HEK293 (cell line): Measurements from ENCODE around the gene SYNPO.

ENCODE experiments used
- CTCF ChIA-PET: fragments of 350-600 bp; formaldehyde crosslinking; extraction: SDS; loops from one replicate; lab custom pipeline; 2021; ENCODE audit warnings: antibody characterized with exemption; lab: Yijun Ruan, JAX
- POLR2A ChIA-PET: fragments of 300-600 bp; formaldehyde crosslinking; extraction: SDS; loops from one replicate; lab custom pipeline; 2020; ENCODE audit warnings: antibody characterized with exemption, inconsistent platforms; lab: Yijun Ruan, JAX
- H3K27ac ChIP-seq: fragments of 200-500 bp; sonication (Bioruptor generic); 2 replicates; pipeline ENCODE4 v1.5.1; 2014; ENCODE audit warnings: low read depth, low read length, control low read depth, inconsistent platforms; ENCODE audit errors: extremely low read depth
- H3K36me3 ChIP-seq, 2 experiments: fragments of 200-500 bp in 1 of 2; sonication (Bioruptor generic) in 1 of 2; 1 replicate in 1 of 2; 2 replicates in 1 of 2; pipeline ENCODE4 v1.5.1; 2014 to 2017; ENCODE audit warnings: inconsistent platforms in 2 of 2, low read length in 2 of 2; ENCODE audit not compliant: control insufficient read depth in 2 of 2, insufficient read depth in 1 of 2
- H3K4me1 ChIP-seq: fragments of 200-500 bp; sonication (Bioruptor generic); 2 replicates; pipeline ENCODE4 v1.5.1; 2014; ENCODE audit warnings: mild to moderate bottlenecking, low read length, inconsistent platforms; ENCODE audit not compliant: control insufficient read depth, insufficient read depth
- H3K4me3 ChIP-seq: 2 replicates; pipeline ENCODE4 v1.5.1; 2011; ENCODE audit warnings: low read depth, mild to moderate bottlenecking, control low read depth, low read length, moderate library complexity
- H3K9me3 ChIP-seq: fragments of 200-500 bp; sonication (Bioruptor generic); 2 replicates; pipeline ENCODE4 v1.5.1; 2014; ENCODE audit warnings: low read depth, low read length, inconsistent platforms; ENCODE audit not compliant: control insufficient read depth, insufficient read depth
- GLI2 ChIP-seq: fragments of 450-650 bp; formaldehyde crosslinking; IDR thresholded peaks from 2 replicates; pipeline ENCODE4; 2017; ENCODE audit warnings: missing biosample characterization, missing genetic modification characterization, low read depth, borderline replicate concordance
- GLI4 ChIP-seq: fragments of 450-650 bp; formaldehyde crosslinking; IDR thresholded peaks from 2 replicates; pipeline ENCODE4 v1.5.1; 2016; ENCODE audit warnings: missing biosample characterization, missing genetic modification characterization
- KLF10 ChIP-seq: fragments of 450-650 bp; IDR thresholded peaks from 2 replicates; pipeline ENCODE4 v1.5.1; 2018; ENCODE audit warnings: missing biosample characterization, mild to moderate bottlenecking, missing genetic modification characterization
- SETDB1 ChIP-seq: IDR thresholded peaks from one replicate; pipeline ENCODE4 v1.6.1; 2017; ENCODE audit warnings: mild to moderate bottlenecking, low read length, moderate library complexity, mixed read lengths; ENCODE audit not compliant: insufficient read length
- TCF7L2 ChIP-seq: IDR thresholded peaks from 2 replicates; pipeline ENCODE4 v1.6.1; 2011; ENCODE audit warnings: low read depth, mild to moderate bottlenecking, inconsistent platforms, low read length, moderate library complexity, borderline replicate concordance
- ZFP41 ChIP-seq: fragments of 450-650 bp; formaldehyde crosslinking; IDR thresholded peaks from 2 replicates; pipeline ENCODE4 v1.5.1; 2016; ENCODE audit warnings: missing biosample characterization, missing genetic modification characterization, borderline replicate concordance
- ZNF112 ChIP-seq: fragments of 450-650 bp; formaldehyde crosslinking; IDR thresholded peaks from 2 replicates; pipeline ENCODE4 v1.5.0; 2017; ENCODE audit warnings: missing biosample characterization, missing genetic modification characterization
- ZNF138 ChIP-seq: fragments of 450-650 bp; formaldehyde crosslinking; IDR thresholded peaks from 2 replicates; pipeline ENCODE4 v1.5.1; 2016; ENCODE audit warnings: missing biosample characterization, missing genetic modification characterization, borderline replicate concordance
- ZNF2 ChIP-seq: fragments of 450-650 bp; formaldehyde crosslinking; IDR thresholded peaks from 2 replicates; pipeline ENCODE4 v1.5.1; 2016; ENCODE audit warnings: missing biosample characterization, missing genetic modification characterization
- ZNF214 ChIP-seq: fragments of 450-650 bp; formaldehyde crosslinking; IDR thresholded peaks from 2 replicates; pipeline ENCODE4 v1.5.1; 2017; ENCODE audit warnings: missing biosample characterization, mild to moderate bottlenecking, missing genetic modification characterization, borderline replicate concordance
- ZNF23 ChIP-seq: fragments of 450-650 bp; formaldehyde crosslinking; IDR thresholded peaks from 2 replicates; pipeline ENCODE4 v1.5.1; 2016; ENCODE audit warnings: missing biosample characterization, missing genetic modification characterization, borderline replicate concordance
- ZNF324 ChIP-seq: fragments of 450-650 bp; formaldehyde crosslinking; IDR thresholded peaks from 2 replicates; pipeline ENCODE4 v1.5.1; 2016; ENCODE audit warnings: missing biosample characterization, missing genetic modification characterization
- ZNF341 ChIP-seq: fragments of 450-650 bp; formaldehyde crosslinking; IDR thresholded peaks from 2 replicates; pipeline ENCODE4; 2016; ENCODE audit warnings: low read depth, missing biosample characterization, missing genetic modification characterization
- ZNF391 ChIP-seq: fragments of 450-650 bp; formaldehyde crosslinking; IDR thresholded peaks from 2 replicates; pipeline ENCODE4 v1.5.1; 2016; ENCODE audit warnings: low read depth, missing biosample characterization, missing genetic modification characterization, borderline replicate concordance
- ZNF560 ChIP-seq: fragments of 450-650 bp; formaldehyde crosslinking; IDR thresholded peaks from 2 replicates; pipeline ENCODE4 v1.5.1; 2017; ENCODE audit warnings: missing biosample characterization, missing genetic modification characterization, borderline replicate concordance
- ZNF664 ChIP-seq: fragments of 450-650 bp; formaldehyde crosslinking; IDR thresholded peaks from 2 replicates; pipeline ENCODE4 v1.5.1; 2016; ENCODE audit warnings: missing biosample characterization, missing genetic modification characterization
- ZNF76 ChIP-seq: fragments of 450-650 bp; formaldehyde crosslinking; IDR thresholded peaks from 2 replicates; pipeline ENCODE4; 2016; ENCODE audit warnings: low read depth, missing biosample characterization, missing genetic modification characterization, borderline replicate concordance
- ZNF768 ChIP-seq: fragments of 450-650 bp; formaldehyde crosslinking; IDR thresholded peaks from 2 replicates; pipeline ENCODE4 v1.5.1; 2018; ENCODE audit warnings: missing biosample characterization, mild to moderate bottlenecking, missing genetic modification characterization
- ZNF777 ChIP-seq: fragments of 450-650 bp; formaldehyde crosslinking; IDR thresholded peaks from 2 replicates; pipeline ENCODE4 v1.5.1; 2017; ENCODE audit warnings: missing biosample characterization, missing genetic modification characterization, borderline replicate concordance
- ZNF792 ChIP-seq: fragments of 450-650 bp; formaldehyde crosslinking; IDR thresholded peaks from 2 replicates; pipeline ENCODE4 v1.5.1; 2016; ENCODE audit warnings: missing biosample characterization, missing genetic modification characterization
- TF ChIP-seq, protein P1 (sequence below): fragments of 450-650 bp; formaldehyde crosslinking; IDR thresholded peaks from 2 replicates; pipeline ENCODE4 v1.5.1; 2016; ENCODE audit warnings: missing biosample characterization, missing genetic modification characterization, borderline replicate concordance
- TF ChIP-seq, protein P2 (sequence below): fragments of 450-650 bp; formaldehyde crosslinking; IDR thresholded peaks from 2 replicates; pipeline ENCODE4 v1.5.1; 2016; ENCODE audit warnings: missing biosample characterization, missing genetic modification characterization
- TF ChIP-seq, protein P3 (sequence below): fragments of 450-650 bp; IDR thresholded peaks from 2 replicates; pipeline ENCODE4 v1.5.1; 2018; ENCODE audit warnings: missing biosample characterization, mild to moderate bottlenecking, missing genetic modification characterization
- TF ChIP-seq, protein P4 (sequence below): fragments of 450-650 bp; formaldehyde crosslinking; IDR thresholded peaks from 2 replicates; pipeline ENCODE4 v1.5.1; 2016; ENCODE audit warnings: missing biosample characterization, missing genetic modification characterization

Gene SYNPO

DNA sequence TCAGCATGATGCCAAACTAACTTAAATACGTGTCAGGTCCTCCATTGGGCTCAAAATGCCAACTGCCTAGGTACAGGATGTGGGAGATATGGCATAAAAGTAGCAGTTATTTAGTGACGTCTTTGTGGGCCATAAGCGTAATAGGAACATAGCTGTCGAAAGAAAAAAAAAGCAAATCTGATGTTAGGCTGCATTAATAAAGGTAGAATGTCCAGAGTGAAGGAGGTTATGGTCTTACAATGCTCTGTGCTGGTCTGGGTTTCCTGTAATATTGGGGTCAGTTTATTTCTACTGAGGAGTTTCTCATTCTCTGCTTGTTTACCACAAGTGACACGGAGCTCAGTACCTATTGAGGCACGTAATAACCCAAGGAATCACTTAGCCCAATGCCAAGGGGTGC, 33.4 kb upstream of the SYNPO start:
- no peaks in the 10 kb centered on the region for H3K36me3 ChIP-seq
- H3K9me3 ChIP-seq, result no peaks in the 10 kb centered on the region
- no peak for TF ChIP-seq ZNF23 (tag by site-specific recombination)
- TF ChIP-seq ZFP41 (tag by site-specific recombination), result no peak
- no peak for TF ChIP-seq TCF7L2
- TF ChIP-seq, protein P1, sequence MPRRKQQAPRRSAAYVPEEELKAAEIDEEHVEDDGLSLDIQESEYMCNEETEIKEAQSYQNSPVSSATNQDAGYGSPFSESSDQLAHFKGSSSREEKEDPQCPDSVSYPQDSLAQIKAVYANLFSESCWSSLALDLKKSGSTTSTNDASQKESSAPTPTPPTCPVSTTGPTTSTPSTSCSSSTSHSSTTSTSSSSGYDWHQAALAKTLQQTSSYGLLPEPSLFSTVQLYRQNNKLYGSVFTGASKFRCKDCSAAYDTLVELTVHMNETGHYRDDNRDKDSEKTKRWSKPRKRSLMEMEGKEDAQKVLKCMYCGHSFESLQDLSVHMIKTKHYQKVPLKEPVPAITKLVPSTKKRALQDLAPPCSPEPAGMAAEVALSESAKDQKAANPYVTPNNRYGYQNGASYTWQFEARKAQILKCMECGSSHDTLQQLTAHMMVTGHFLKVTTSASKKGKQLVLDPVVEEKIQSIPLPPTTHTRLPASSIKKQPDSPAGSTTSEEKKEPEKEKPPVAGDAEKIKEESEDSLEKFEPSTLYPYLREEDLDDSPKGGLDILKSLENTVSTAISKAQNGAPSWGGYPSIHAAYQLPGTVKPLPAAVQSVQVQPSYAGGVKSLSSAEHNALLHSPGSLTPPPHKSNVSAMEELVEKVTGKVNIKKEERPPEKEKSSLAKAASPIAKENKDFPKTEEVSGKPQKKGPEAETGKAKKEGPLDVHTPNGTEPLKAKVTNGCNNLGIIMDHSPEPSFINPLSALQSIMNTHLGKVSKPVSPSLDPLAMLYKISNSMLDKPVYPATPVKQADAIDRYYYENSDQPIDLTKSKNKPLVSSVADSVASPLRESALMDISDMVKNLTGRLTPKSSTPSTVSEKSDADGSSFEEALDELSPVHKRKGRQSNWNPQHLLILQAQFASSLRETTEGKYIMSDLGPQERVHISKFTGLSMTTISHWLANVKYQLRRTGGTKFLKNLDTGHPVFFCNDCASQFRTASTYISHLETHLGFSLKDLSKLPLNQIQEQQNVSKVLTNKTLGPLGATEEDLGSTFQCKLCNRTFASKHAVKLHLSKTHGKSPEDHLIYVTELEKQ (tag by site-specific recombination), result no peak
- no peak for TF ChIP-seq ZNF214 (tag by site-specific recombination)
- no peak for TF ChIP-seq ZNF768 (tag by site-specific recombination)
- POLR2A ChIA-PET, result no interaction called here
- CTCF ChIA-PET, result interaction anchor here (2.4 kb wide), 1 partner anchor 47 kb away, joined by 10 read pairs; no protein-coding TSS in a partner anchor
- no peak overlapping the region for H3K4me3 ChIP-seq
- H3K27ac ChIP-seq, result no peak overlapping the region
- no peaks in the 10 kb centered on the region for H3K4me1 ChIP-seq

DNA sequence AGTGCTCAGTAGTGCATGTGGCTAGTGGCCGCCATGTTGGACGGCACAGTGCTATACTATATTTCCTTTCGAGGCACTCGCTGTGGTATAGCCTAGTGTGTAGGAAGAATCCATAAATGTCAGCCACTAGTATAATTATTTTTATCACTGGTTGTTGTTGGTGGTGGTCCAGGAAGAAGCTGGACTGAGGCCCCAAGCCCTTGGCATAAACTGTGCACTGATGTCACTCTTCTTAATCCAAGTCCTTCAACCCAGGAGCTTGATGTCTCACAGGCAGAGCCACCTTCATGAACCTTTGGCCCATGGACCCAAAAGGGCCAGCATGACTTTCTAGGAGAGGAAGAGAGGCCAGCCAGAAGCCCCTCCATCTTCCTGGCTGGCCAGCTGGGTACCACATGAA, 32.5 kb upstream of the SYNPO start:
- Histone ChIP-seq H3K27ac (no peak overlapping the region), H3K4me3 (no peak overlapping the region), H3K4me1 (no peaks in the 10 kb centered on the region), H3K36me3 (no peaks in the 10 kb centered on the region), H3K9me3 (no peaks in the 10 kb centered on the region)
- TF ChIP-seq, protein P2, sequence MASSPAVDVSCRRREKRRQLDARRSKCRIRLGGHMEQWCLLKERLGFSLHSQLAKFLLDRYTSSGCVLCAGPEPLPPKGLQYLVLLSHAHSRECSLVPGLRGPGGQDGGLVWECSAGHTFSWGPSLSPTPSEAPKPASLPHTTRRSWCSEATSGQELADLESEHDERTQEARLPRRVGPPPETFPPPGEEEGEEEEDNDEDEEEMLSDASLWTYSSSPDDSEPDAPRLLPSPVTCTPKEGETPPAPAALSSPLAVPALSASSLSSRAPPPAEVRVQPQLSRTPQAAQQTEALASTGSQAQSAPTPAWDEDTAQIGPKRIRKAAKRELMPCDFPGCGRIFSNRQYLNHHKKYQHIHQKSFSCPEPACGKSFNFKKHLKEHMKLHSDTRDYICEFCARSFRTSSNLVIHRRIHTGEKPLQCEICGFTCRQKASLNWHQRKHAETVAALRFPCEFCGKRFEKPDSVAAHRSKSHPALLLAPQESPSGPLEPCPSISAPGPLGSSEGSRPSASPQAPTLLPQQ, result no peak
- TF ChIP-seq GLI2 (tag by site-specific recombination) (no peak), ZNF112 (tag by site-specific recombination) (no peak), ZNF664 (tag by site-specific recombination) (no peak), ZNF341 (tag by site-specific recombination) (no peak), KLF10 (no peak), TCF7L2 (no peak), ZNF777 (tag by site-specific recombination) (no peak), ZNF391 (tag by site-specific recombination) (no peak), ZNF138 (no peak), ZNF792 (tag by site-specific recombination) (no peak), ZNF324 (tag by site-specific recombination) (no peak), SETDB1 (no peak), GLI4 (tag by site-specific recombination) (no peak), ZNF76 (tag by site-specific recombination) (no peak), ZNF2 (tag by site-specific recombination) (no peak), ZNF560 (tag by site-specific recombination) (no peak)
- TF ChIP-seq, protein P3, sequence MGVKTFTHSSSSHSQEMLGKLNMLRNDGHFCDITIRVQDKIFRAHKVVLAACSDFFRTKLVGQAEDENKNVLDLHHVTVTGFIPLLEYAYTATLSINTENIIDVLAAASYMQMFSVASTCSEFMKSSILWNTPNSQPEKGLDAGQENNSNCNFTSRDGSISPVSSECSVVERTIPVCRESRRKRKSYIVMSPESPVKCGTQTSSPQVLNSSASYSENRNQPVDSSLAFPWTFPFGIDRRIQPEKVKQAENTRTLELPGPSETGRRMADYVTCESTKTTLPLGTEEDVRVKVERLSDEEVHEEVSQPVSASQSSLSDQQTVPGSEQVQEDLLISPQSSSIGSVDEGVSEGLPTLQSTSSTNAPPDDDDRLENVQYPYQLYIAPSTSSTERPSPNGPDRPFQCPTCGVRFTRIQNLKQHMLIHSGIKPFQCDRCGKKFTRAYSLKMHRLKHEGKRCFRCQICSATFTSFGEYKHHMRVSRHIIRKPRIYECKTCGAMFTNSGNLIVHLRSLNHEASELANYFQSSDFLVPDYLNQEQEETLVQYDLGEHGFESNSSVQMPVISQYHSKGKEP (tag by site-specific recombination), result no peak
- TF ChIP-seq, protein P4, sequence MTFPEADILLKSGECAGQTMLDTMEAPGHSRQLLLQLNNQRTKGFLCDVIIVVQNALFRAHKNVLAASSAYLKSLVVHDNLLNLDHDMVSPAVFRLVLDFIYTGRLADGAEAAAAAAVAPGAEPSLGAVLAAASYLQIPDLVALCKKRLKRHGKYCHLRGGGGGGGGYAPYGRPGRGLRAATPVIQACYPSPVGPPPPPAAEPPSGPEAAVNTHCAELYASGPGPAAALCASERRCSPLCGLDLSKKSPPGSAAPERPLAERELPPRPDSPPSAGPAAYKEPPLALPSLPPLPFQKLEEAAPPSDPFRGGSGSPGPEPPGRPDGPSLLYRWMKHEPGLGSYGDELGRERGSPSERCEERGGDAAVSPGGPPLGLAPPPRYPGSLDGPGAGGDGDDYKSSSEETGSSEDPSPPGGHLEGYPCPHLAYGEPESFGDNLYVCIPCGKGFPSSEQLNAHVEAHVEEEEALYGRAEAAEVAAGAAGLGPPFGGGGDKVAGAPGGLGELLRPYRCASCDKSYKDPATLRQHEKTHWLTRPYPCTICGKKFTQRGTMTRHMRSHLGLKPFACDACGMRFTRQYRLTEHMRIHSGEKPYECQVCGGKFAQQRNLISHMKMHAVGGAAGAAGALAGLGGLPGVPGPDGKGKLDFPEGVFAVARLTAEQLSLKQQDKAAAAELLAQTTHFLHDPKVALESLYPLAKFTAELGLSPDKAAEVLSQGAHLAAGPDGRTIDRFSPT (tag by site-specific recombination), result no peak
- POLR2A ChIA-PET, result interaction anchor here (0.9 kb wide), 1 partner anchor 12 kb away, joined by 3 read pairs; no protein-coding TSS in a partner anchor
- CTCF ChIA-PET, result interaction anchor here (0.6 to 2.4 kb wide), 2 partner anchors 35 to 46 kb away, joined by 3 to 10 read pairs; no protein-coding TSS in a partner anchor
